Right renal pelvis (tissue), 4 donors: Measurements from ENCODE around the gene SNRNP200. TPM values are rescaled to one million over a fixed set of nuclear protein-coding genes. Genes with fewer than 3 reads are reported as not detected.
A peak's percentile ranks its signal among the peaks of the same experiment; 100 is the strongest.

Experiments used
- DNase-seq, 4 donors: peaks; one replicate each; pipeline ENCODE4 v3.0.0-alpha.2; 2013; ENCODE audit warnings: low read depth in 4 of 4, low spot score in 3 of 4, missing footprints in 1 of 4
- polyA plus RNA-seq, 4 donors: library from polyadenylated mRNA; unstranded; fragments of 120-200 nt; gene quantifications; one replicate each; pipeline ENCODE4 v1.2.1, GENCODE V29; 2013; ENCODE audit not compliant: insufficient read length in 4 of 4

SNRNP200 gene
- 100 to 1,000 TPM; 164 to 179 (median 169) TPM for polyA plus RNA-seq

- DNase-seq, result peak; percentile 64 to 78 (median 73)
These were observed at the start of gene SNRNP200 for GRCh38 chr2:96305091-96305978. SNRNP200 (minus strand) TSS chr2:96305546; CDS start chr2:96305437, 109 bp downstream.

GRCh38 chr2:96354492-96354891, 49.1 kb upstream of the SNRNP200 start:
- no peak for DNase-seq

GRCh38 chr2:96353606-96354101, 48.3 kb upstream of the SNRNP200 start:
- no peak for DNase-seq

GRCh38 chr2:96353032-96353561, 47.8 kb upstream of the SNRNP200 start:
- DNase-seq, result no peak

- no peak for DNase-seq
These were observed 42.0 kb upstream of the SNRNP200 start for GRCh38 chr2:96347395-96347794.

GRCh38 chr2:96345868-96346462, 40.6 kb upstream of the SNRNP200 start:
- DNase-seq, result no peak

GRCh38 chr2:96345438-96345837, 40.1 kb upstream of the SNRNP200 start:
- DNase-seq, result no peak

- DNase-seq, result no peak
These were observed 38.7 kb upstream of the SNRNP200 start for GRCh38 chr2:96344011-96344410.

GRCh38 chr2:96342085-96342484, 36.7 kb upstream of the SNRNP200 start:
- no peak for DNase-seq

- no peak for DNase-seq
These were observed 36.3 kb upstream of the SNRNP200 start for GRCh38 chr2:96341641-96342040.

GRCh38 chr2:96340493-96341414, 35.4 kb upstream of the SNRNP200 start:
- DNase-seq, result no peak

GRCh38 chr2:96336873-96337272, 31.5 kb upstream of the SNRNP200 start:
- DNase-seq, result no peak

GRCh38 chr2:96336104-96336775, 30.9 kb upstream of the SNRNP200 start:
- no peak for DNase-seq

- no peak for DNase-seq
These were observed 28.4 kb upstream of the SNRNP200 start for GRCh38 chr2:96333708-96334107.

- DNase-seq, result no peak
These were observed 25.1 kb upstream of the SNRNP200 start for GRCh38 chr2:96330407-96330806.

- DNase-seq, result no peak
These were observed 24.5 kb upstream of the SNRNP200 start for GRCh38 chr2:96329874-96330273.

- DNase-seq, result no peak
These were observed 24.1 kb upstream of the SNRNP200 start for GRCh38 chr2:96329456-96329855.

- no peak for DNase-seq
These were observed 21.9 kb upstream of the SNRNP200 start for GRCh38 chr2:96326990-96327820.

GRCh38 chr2:96326564-96326963, 21.2 kb upstream of the SNRNP200 start:
- DNase-seq, result no peak
